Measurements from ENCODE around the gene PRDM15.
"Not testable (repeated sequence)": the region's sequence is repeated elsewhere in the genome, so short reads cannot be mapped to it uniquely, and the experiment has no call there.

PRDM15 gene

GRCh38 chr21:41805643-41806042 lies 73.5 kb downstream of the PRDM15 start:
- DNase-seq (ENCODE audit: low read depth), result no peak

- DNase-seq (ENCODE audit: low read depth), result no peak
Measured at GRCh38 chr21:41805038-41805437, 74.1 kb downstream of the PRDM15 start.

GRCh38 chr21:41804381-41804780 lies 74.8 kb downstream of the PRDM15 start:
- DNase-seq (ENCODE audit: low read depth), result no peak

GRCh38 chr21:41803316-41803715 lies 75.8 kb downstream of the PRDM15 start:
- no peak for DNase-seq (ENCODE audit: low read depth)

- no peak for DNase-seq (ENCODE audit: low read depth)
Measured at GRCh38 chr21:41802684-41803083, 76.5 kb downstream of the PRDM15 start.

- DNase-seq (ENCODE audit: low read depth), result no peak
Measured at GRCh38 chr21:41802198-41802584, 77.0 kb downstream of the PRDM15 start.

- no peak for DNase-seq (ENCODE audit: low read depth)
Measured at GRCh38 chr21:41801321-41802197, 77.6 kb downstream of the PRDM15 start.

- DNase-seq (ENCODE audit: low read depth), result no peak
Measured at GRCh38 chr21:41800425-41801320, 78.5 kb downstream of the PRDM15 start.

GRCh38 chr21:41799763-41800162 lies 79.4 kb downstream of the PRDM15 start:
- no peak for DNase-seq (ENCODE audit: low read depth)

- DNase-seq (ENCODE audit: low read depth), result no peak
Measured at GRCh38 chr21:41798326-41798725, 80.8 kb downstream of the PRDM15 start.

- DNase-seq (ENCODE audit: low read depth), result no peak
Measured at GRCh38 chr21:41796476-41797080, 82.6 kb downstream of the PRDM15 start.

- no peak for DNase-seq (ENCODE audit: low read depth)
Measured at GRCh38 chr21:41795726-41796125, 83.4 kb downstream of the PRDM15 start.

- DNase-seq (ENCODE audit: low read depth), result no peak
Measured at GRCh38 chr21:41794600-41794999, 84.5 kb downstream of the PRDM15 start.

- DNase-seq (ENCODE audit: low read depth), result no peak
Measured at GRCh38 chr21:41792711-41793110, 86.4 kb downstream of the PRDM15 start.

GRCh38 chr21:41786509-41786987 lies 92.6 kb downstream of the PRDM15 start:
- DNase-seq (ENCODE audit: low read depth), result peak; percentile 96

GRCh38 chr21:41785262-41785661 lies 93.9 kb downstream of the PRDM15 start:
- not testable (repeated sequence) for DNase-seq (ENCODE audit: low read depth)

GRCh38 chr21:41784456-41785102 lies 94.6 kb downstream of the PRDM15 start:
- no peak for DNase-seq (ENCODE audit: low read depth)

GRCh38 chr21:41783476-41784180 lies 95.5 kb downstream of the PRDM15 start:
- DNase-seq (ENCODE audit: low read depth), result peak; percentile 94

GRCh38 chr21:41781050-41781410 lies 98.1 kb downstream of the PRDM15 start:
- no peak for DNase-seq (ENCODE audit: low read depth)

- no peak for DNase-seq (ENCODE audit: low read depth)
Measured at GRCh38 chr21:41780337-41781049, 98.7 kb downstream of the PRDM15 start.

GRCh38 chr21:41779659-41780058 lies 99.5 kb downstream of the PRDM15 start:
- no peak for DNase-seq (ENCODE audit: low read depth)

All from ELR (cell line).